Gastroesophageal sphincter (tissue), 4 donors: Measurements from ENCODE around the gene OMP. TPM values are rescaled to one million over a fixed set of nuclear protein-coding genes. Genes with fewer than 3 reads are reported as not detected.

Source experiments
- ATAC-seq: fragments of 150-250 bp; one replicate; pipeline ENCODE4 v1.9.1; 2016; ENCODE audit warnings: mild to moderate bottlenecking, moderate library complexity
- H3K27ac ChIP-seq, 4 donors: fragments of 200-600 bp; sonication (generic) in 3 of 4; 1 replicate in 3 of 4; 2 replicates in 1 of 4; pipeline ENCODE4 v1.5.1; 2016 to 2019
- H3K27me3 ChIP-seq: fragments of 200-600 bp; sonication (generic); one replicate; pipeline ENCODE4 v1.5.1; 2019
- H3K36me3 ChIP-seq, 2 donors: fragments of 200-600 bp; sonication (generic); one replicate each; pipeline ENCODE4 v1.5.1; 2019; ENCODE audit warnings: control low read depth in 1 of 2
- H3K4me1 ChIP-seq, 3 donors: fragments of 200-600 bp; sonication (generic); 1 replicate in 2 of 3; 2 replicates in 1 of 3; pipeline ENCODE4 v1.5.1; 2016 to 2019; ENCODE audit warnings: control low read depth in 2 of 3
- H3K4me3 ChIP-seq, 2 donors: fragments of 200-600 bp; sonication (generic); one replicate each; pipeline ENCODE4 v1.5.1; 2019; ENCODE audit warnings: mild to moderate bottlenecking in 1 of 2, moderate library complexity in 1 of 2
- H3K9me3 ChIP-seq, 3 donors: fragments of 200-600 bp; sonication (generic); one replicate each; pipeline ENCODE4 v1.5.1; 2017 to 2019; ENCODE audit warnings: control low read depth in 2 of 3
- EP300 ChIP-seq: sonication (generic); formaldehyde crosslinking; IDR thresholded peaks from one replicate; pipeline ENCODE4 v1.6.1; 2017; ENCODE audit warnings: antibody characterized with exemption, mild to moderate bottlenecking
- POLR2A ChIP-seq, 2 donors: fragments of 450-650 bp; IDR thresholded peaks; one replicate each; pipeline ENCODE4 v1.6.1; 2017; ENCODE audit warnings: antibody characterized with exemption in 2 of 2, mild to moderate bottlenecking in 2 of 2, moderate library complexity in 1 of 2
- POLR2AphosphoS5 ChIP-seq: sonication (generic); formaldehyde crosslinking; IDR thresholded peaks from one replicate; pipeline ENCODE4 v1.6.1; 2017; ENCODE audit warnings: antibody characterized with exemption
- WGBS, 2 donors: methylation state at CpG; one replicate each; pipeline ENCODE4 v1.1.5; 2018; ENCODE audit warnings: low coverage in 1 of 2; 5-methylcytosine and 5-hydroxymethylcytosine counted together
- total RNA-seq, 4 donors: library from RNA; depleted of rRNA; stranded (reverse); fragments of >200 nt; gene quantifications; one replicate each; pipeline ENCODE4 v1.1.0, GENCODE V29; 2016
- TF ChIP-seq, protein P1 (sequence below), 4 experiments: fragments of 200-600 bp in 2 of 4; fragments of 450-650 bp in 2 of 4; sonication (generic) in 1 of 4; IDR thresholded peaks; one replicate each; pipeline ENCODE4 v1.5.1; 2017 to 2019; ENCODE audit warnings: antibody characterized with exemption in 4 of 4, mild to moderate bottlenecking in 2 of 4, moderate library complexity in 2 of 4

The OMP gene
- total RNA-seq, 4 donors from 2014 or later, result not detected

GRCh38 chr11:77055913-77056312 lies 46.7 kb upstream of the OMP start:
- H3K4me3 ChIP-seq, result no peak overlapping the region
- H3K27ac ChIP-seq, result no peak overlapping the region
- ATAC-seq, result no peak
- H3K36me3 ChIP-seq, result no peaks in the 10 kb centered on the region
- WGBS, 2 donors, result 87 to 100% methylated on average over 3 to 5 of the region's 5 CpGs
- no peaks in the 10 kb centered on the region for H3K4me1 ChIP-seq
- H3K27me3 ChIP-seq, result peaks cover 9% of the 10 kb centered on the region
- peaks cover 0 to 21% (median 2%) of the 10 kb centered on the region in 3 donors for H3K9me3 ChIP-seq
- TF ChIP-seq EP300 (no peak), POLR2AphosphoS5 (no peak), POLR2A (IDR thresholded peaks at IDR 0.05) (no peak)
- TF ChIP-seq, protein P1, sequence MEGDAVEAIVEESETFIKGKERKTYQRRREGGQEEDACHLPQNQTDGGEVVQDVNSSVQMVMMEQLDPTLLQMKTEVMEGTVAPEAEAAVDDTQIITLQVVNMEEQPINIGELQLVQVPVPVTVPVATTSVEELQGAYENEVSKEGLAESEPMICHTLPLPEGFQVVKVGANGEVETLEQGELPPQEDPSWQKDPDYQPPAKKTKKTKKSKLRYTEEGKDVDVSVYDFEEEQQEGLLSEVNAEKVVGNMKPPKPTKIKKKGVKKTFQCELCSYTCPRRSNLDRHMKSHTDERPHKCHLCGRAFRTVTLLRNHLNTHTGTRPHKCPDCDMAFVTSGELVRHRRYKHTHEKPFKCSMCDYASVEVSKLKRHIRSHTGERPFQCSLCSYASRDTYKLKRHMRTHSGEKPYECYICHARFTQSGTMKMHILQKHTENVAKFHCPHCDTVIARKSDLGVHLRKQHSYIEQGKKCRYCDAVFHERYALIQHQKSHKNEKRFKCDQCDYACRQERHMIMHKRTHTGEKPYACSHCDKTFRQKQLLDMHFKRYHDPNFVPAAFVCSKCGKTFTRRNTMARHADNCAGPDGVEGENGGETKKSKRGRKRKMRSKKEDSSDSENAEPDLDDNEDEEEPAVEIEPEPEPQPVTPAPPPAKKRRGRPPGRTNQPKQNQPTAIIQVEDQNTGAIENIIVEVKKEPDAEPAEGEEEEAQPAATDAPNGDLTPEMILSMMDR (IDR thresholded peaks at IDR 0.05), result no peak

DNA sequence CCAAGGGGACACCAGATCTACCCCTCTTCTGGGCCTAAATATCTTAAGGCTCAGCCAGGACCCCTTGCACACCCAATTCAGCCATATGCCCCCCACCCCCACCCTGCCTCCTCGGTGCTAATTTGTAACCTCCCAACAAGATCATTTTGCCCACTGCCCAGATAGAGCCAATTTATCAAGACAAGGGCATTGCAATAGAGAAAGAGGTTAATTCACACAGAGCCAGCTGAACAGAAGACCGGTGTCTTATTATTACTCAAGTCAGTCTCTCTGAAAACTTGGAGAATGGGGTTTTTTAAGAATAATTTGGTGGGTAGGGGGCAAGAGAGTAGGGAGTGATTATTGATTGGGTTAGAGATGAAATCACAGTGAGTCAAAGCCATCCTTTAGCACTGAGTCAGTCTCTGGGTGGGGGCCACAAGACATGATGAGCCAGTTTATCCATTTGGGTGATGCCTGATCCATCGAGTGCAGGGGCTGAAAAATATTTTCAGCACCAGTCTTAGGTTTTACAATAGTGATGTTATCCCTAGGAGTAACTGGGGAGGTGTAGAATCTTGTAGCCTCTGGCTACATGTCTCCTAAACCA lies 45.7 kb upstream of the OMP start:
- ATAC-seq, result no peak
- TF ChIP-seq, protein P1 (IDR thresholded peaks at IDR 0.05), result no peak
- TF ChIP-seq POLR2AphosphoS5 (no peak), POLR2A (IDR thresholded peaks at IDR 0.05) (no peak), EP300 (no peak)
- no peak overlapping the region for H3K4me3 ChIP-seq
- peaks cover 9% of the 10 kb centered on the region for H3K27me3 ChIP-seq
- peaks cover 0 to 21% (median 2%) of the 10 kb centered on the region in 3 donors for H3K9me3 ChIP-seq
- H3K4me1 ChIP-seq, result no peaks in the 10 kb centered on the region
- 56 to 86% methylated on average over 1 to 2 of the region's 3 CpGs for WGBS, 2 donors
- H3K36me3 ChIP-seq, result no peaks in the 10 kb centered on the region
- H3K27ac ChIP-seq, result no peak overlapping the region

- 69 to 80% methylated on average over 1 to 4 of the region's 9 CpGs for WGBS, 2 donors
- no peak for TF ChIP-seq POLR2A (IDR thresholded peaks at IDR 0.05)
- TF ChIP-seq, protein P1 (IDR thresholded peaks at IDR 0.05), result no peak
- TF ChIP-seq EP300, result no peak
- no peak for TF ChIP-seq POLR2AphosphoS5
- peaks cover 9% of the 10 kb centered on the region for H3K27me3 ChIP-seq
- H3K9me3 ChIP-seq, result peaks cover 0 to 21% (median 2%) of the 10 kb centered on the region in 3 donors
- H3K4me1 ChIP-seq, result no peaks in the 10 kb centered on the region
- H3K4me3 ChIP-seq, result no peak overlapping the region
- H3K27ac ChIP-seq, result no peak overlapping the region
- no peak for ATAC-seq
- H3K36me3 ChIP-seq, result no peaks in the 10 kb centered on the region
Measured at GRCh38 chr11:77057938-77058474, 44.6 kb upstream of the OMP start.

DNA sequence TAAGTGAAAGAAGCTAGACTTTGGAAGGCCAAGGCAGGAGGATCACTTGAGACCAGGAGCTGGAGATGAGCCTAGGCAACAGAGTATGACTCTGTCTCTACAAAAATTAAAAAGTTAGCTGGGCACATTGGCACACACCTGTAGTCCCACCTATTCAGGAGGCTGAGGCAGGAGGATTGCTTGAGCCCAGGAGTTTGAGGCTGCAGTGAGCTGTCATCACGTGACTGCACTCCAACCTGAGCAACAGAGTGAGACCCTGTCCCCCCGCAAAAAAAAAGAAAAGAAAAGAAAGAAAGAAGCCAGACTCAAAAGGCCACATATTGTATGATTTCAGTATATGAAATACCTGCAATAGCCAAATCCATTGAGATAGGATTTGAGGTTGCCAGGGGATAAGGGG lies 43.7 kb upstream of the OMP start:
- Histone ChIP-seq H3K9me3 (peaks cover 0 to 21% (median 2%) of the 10 kb centered on the region in 3 donors), H3K27me3 (peaks cover 9% of the 10 kb centered on the region), H3K4me1 (no peaks in the 10 kb centered on the region), H3K36me3 (no peaks in the 10 kb centered on the region), H3K4me3 (no peak overlapping the region), H3K27ac (no peak overlapping the region)
- WGBS, 2 donors, result 77 to 94% methylated on average over 2 of the region's 2 CpGs
- no peak for ATAC-seq
- TF ChIP-seq, protein P1 (IDR thresholded peaks at IDR 0.05), result no peak
- no peak for TF ChIP-seq EP300
- TF ChIP-seq POLR2AphosphoS5, result no peak
- TF ChIP-seq POLR2A (IDR thresholded peaks at IDR 0.05), result no peak

DNA sequence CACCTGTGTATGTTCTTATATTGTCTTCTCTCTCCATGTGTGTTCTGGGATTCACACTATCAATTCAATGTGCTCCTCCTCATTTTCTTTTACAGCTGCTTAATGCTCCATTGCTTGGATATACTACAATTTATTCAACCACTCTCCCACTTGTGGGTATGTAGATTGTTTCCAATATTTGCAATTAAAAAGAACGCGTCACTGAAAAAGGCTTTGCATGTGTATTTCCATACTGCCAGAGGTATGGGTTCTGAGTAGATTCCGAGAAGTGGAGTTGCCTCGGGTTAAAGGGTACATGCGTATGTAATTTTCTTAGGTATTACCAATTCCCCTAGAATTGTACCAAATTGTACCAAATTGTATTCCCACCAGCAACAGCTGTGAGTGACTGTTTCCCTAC lies 42.8 kb upstream of the OMP start:
- H3K36me3 ChIP-seq, result no peaks in the 10 kb centered on the region
- peaks cover 9% of the 10 kb centered on the region for H3K27me3 ChIP-seq
- no peak for ATAC-seq
- TF ChIP-seq POLR2A (IDR thresholded peaks at IDR 0.05) (no peak), EP300 (no peak), POLR2AphosphoS5 (no peak)
- TF ChIP-seq, protein P1 (IDR thresholded peaks at IDR 0.05), result no peak
- H3K9me3 ChIP-seq, result peaks cover 0 to 21% (median 2%) of the 10 kb centered on the region in 3 donors
- WGBS, 2 donors, result 77 to 97% methylated on average over 5 of the region's 5 CpGs
- H3K27ac ChIP-seq, result no peak overlapping the region
- H3K4me1 ChIP-seq, result no peaks in the 10 kb centered on the region
- no peak overlapping the region for H3K4me3 ChIP-seq
